GM19099 (cell line): Measurements from ENCODE around the gene CACNA1B.

Source experiments
- POLR2A ChIP-seq: IDR thresholded peaks from 3 replicates; pipeline ENCODE4 v1.6.1; 2011; ENCODE audit warnings: low read depth; ENCODE audit not compliant: insufficient read length; ENCODE audit errors: extremely low read depth

CACNA1B gene

GRCh38 chr9:138006576-138007233 lies 129.1 kb downstream of the CACNA1B start:
- TF ChIP-seq POLR2A, result no peak

GRCh38 chr9:138007566-138007917 lies 130.0 kb downstream of the CACNA1B start:
- no peak for TF ChIP-seq POLR2A

GRCh38 chr9:138007918-138008841 lies 130.6 kb downstream of the CACNA1B start:
- TF ChIP-seq POLR2A, result no peak

GRCh38 chr9:138009016-138009802 lies 131.6 kb downstream of the CACNA1B start:
- no peak for TF ChIP-seq POLR2A

- no peak for TF ChIP-seq POLR2A
Observed at GRCh38 chr9:138009803-138010690, 132.5 kb downstream of the CACNA1B start.

GRCh38 chr9:138010861-138011260 lies 133.3 kb downstream of the CACNA1B start:
- TF ChIP-seq POLR2A, result no peak

- no peak for TF ChIP-seq POLR2A
Observed at GRCh38 chr9:138011951-138012500, 134.4 kb downstream of the CACNA1B start.

- no peak for TF ChIP-seq POLR2A
Observed at GRCh38 chr9:138013273-138013672, 135.7 kb downstream of the CACNA1B start.

- no peak for TF ChIP-seq POLR2A
Observed at GRCh38 chr9:138013836-138014562, 136.4 kb downstream of the CACNA1B start.

- no peak for TF ChIP-seq POLR2A
Observed at GRCh38 chr9:138014563-138014945, 137.0 kb downstream of the CACNA1B start.

- TF ChIP-seq POLR2A, result no peak
Observed at GRCh38 chr9:138015021-138015829, 137.6 kb downstream of the CACNA1B start.

GRCh38 chr9:138016406-138017187 lies 139.0 kb downstream of the CACNA1B start:
- no peak for TF ChIP-seq POLR2A
